ENCODE results near the gene KIF1A. TPM values are rescaled to one million over a fixed set of nuclear protein-coding genes. Genes with fewer than 3 reads are reported as not detected.

The KIF1A gene
- total and polyA plus RNA-seq, 2 of the 13 experiments (the other 11 are each of a cell fraction or from before 2014, with no cell fraction given) = 0.01 TPM; not detected in 1

DNA sequence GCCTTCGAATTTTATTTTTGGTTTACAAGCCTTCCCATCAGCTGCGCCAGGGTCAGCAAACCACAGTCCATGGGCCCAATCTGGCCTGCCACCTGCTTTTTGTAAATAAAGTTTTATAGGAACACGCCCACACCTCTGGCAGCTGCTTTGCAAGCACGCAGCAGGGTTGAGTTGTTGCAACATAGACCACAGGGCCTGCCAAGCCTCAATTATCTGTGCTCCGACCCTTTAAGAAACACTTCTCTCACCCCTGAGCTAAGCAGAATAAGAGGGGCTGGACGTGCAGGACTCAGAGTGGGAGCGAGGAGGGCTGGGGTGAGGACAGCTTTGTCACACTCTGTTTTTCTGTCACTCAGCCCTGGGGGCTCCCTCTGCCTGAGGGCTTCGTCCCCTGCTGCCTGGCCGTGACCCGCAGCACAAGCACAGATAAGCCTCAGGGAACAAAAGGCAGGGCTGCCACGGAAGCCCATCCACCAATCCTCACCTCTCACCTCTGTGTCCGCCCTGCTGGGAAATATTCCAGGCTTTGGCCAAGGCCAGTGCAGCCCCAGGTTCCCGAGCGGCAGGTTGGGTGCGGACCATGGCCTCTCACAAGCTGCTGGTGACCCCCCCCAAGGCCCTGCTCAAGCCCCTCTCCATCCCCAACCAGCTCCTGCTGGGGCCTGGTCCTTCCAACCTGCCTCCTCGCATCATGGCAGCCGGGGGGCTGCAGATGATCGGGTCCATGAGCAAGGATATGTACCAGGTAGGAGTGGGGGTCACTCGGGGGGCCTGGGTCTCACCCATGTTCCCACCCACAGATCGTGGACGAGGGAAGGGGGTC lies 48.5 kb upstream of the KIF1A start, which contains the start of gene AGXT (continued):
- no peak for TF ChIP-seq ZNF124 (CRISPR knock-in tag; IDR thresholded peaks at IDR 0.05)
- TF ChIP-seq, protein P1, sequence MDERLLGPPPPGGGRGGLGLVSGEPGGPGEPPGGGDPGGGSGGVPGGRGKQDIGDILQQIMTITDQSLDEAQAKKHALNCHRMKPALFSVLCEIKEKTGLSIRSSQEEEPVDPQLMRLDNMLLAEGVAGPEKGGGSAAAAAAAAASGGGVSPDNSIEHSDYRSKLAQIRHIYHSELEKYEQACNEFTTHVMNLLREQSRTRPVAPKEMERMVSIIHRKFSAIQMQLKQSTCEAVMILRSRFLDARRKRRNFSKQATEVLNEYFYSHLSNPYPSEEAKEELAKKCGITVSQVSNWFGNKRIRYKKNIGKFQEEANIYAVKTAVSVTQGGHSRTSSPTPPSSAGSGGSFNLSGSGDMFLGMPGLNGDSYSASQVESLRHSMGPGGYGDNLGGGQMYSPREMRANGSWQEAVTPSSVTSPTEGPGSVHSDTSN (CRISPR knock-in tag; IDR thresholded peaks at IDR 0.05) = no peak
- TF ChIP-seq, protein P2, sequence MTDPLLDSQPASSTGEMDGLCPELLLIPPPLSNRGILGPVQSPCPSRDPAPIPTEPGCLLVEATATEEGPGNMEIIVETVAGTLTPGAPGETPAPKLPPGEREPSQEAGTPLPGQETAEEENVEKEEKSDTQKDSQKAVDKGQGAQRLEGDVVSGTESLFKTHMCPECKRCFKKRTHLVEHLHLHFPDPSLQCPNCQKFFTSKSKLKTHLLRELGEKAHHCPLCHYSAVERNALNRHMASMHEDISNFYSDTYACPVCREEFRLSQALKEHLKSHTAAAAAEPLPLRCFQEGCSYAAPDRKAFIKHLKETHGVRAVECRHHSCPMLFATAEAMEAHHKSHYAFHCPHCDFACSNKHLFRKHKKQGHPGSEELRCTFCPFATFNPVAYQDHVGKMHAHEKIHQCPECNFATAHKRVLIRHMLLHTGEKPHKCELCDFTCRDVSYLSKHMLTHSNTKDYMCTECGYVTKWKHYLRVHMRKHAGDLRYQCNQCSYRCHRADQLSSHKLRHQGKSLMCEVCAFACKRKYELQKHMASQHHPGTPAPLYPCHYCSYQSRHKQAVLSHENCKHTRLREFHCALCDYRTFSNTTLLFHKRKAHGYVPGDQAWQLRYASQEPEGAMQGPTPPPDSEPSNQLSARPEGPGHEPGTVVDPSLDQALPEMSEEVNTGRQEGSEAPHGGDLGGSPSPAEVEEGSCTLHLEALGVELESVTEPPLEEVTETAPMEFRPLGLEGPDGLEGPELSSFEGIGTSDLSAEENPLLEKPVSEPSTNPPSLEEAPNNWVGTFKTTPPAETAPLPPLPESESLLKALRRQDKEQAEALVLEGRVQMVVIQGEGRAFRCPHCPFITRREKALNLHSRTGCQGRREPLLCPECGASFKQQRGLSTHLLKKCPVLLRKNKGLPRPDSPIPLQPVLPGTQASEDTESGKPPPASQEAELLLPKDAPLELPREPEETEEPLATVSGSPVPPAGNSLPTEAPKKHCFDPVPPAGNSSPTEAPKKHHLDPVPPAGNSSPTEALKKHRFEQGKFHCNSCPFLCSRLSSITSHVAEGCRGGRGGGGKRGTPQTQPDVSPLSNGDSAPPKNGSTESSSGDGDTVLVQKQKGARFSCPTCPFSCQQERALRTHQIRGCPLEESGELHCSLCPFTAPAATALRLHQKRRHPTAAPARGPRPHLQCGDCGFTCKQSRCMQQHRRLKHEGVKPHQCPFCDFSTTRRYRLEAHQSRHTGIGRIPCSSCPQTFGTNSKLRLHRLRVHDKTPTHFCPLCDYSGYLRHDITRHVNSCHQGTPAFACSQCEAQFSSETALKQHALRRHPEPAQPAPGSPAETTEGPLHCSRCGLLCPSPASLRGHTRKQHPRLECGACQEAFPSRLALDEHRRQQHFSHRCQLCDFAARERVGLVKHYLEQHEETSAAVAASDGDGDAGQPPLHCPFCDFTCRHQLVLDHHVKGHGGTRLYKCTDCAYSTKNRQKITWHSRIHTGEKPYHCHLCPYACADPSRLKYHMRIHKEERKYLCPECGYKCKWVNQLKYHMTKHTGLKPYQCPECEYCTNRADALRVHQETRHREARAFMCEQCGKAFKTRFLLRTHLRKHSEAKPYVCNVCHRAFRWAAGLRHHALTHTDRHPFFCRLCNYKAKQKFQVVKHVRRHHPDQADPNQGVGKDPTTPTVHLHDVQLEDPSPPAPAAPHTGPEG (CRISPR knock-in tag; IDR thresholded peaks at IDR 0.05) = peak; percentile 45; the same call in 1 of the 2 replicates
- no peak for TF ChIP-seq MATR3 (CRISPR knock-in tag; IDR thresholded peaks at IDR 0.05)
- TF ChIP-seq KMT2B (CRISPR knock-in tag; IDR thresholded peaks at IDR 0.05) = peak; percentile 42; the same call in 1 of the 2 replicates
- peak; percentile 92 for TF ChIP-seq NR2C2 (CRISPR knock-in tag; IDR thresholded peaks at IDR 0.05; ENCODE audit: borderline replicate concordance)
- TF ChIP-seq, protein P3, sequence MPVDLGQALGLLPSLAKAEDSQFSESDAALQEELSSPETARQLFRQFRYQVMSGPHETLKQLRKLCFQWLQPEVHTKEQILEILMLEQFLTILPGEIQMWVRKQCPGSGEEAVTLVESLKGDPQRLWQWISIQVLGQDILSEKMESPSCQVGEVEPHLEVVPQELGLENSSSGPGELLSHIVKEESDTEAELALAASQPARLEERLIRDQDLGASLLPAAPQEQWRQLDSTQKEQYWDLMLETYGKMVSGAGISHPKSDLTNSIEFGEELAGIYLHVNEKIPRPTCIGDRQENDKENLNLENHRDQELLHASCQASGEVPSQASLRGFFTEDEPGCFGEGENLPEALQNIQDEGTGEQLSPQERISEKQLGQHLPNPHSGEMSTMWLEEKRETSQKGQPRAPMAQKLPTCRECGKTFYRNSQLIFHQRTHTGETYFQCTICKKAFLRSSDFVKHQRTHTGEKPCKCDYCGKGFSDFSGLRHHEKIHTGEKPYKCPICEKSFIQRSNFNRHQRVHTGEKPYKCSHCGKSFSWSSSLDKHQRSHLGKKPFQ (CRISPR knock-in tag; IDR thresholded peaks at IDR 0.05; ENCODE audit: insufficient replicate concordance) = no peak
- TF ChIP-seq ZFX (CRISPR knock-in tag; IDR thresholded peaks at IDR 0.05; ENCODE audit: low read depth) = peak; percentile 91
- no peak for TF ChIP-seq ZBTB1 (CRISPR knock-in tag; IDR thresholded peaks at IDR 0.05; ENCODE audit: borderline replicate concordance)
- no peak for TF ChIP-seq ZNF496 (CRISPR knock-in tag; IDR thresholded peaks at IDR 0.05; ENCODE audit: insufficient replicate concordance)
- peak; percentile 59; the same call in 1 of the 2 replicates for TF ChIP-seq SRY (CRISPR knock-in tag; IDR thresholded peaks at IDR 0.05)
- no peak for TF ChIP-seq RFXANK (CRISPR knock-in tag; IDR thresholded peaks at IDR 0.05)
- TF ChIP-seq RNF2 (conservative IDR thresholded peaks at IDR 0.05; ENCODE audit: low read depth) = peak; percentile 87
- TF ChIP-seq, protein P4, sequence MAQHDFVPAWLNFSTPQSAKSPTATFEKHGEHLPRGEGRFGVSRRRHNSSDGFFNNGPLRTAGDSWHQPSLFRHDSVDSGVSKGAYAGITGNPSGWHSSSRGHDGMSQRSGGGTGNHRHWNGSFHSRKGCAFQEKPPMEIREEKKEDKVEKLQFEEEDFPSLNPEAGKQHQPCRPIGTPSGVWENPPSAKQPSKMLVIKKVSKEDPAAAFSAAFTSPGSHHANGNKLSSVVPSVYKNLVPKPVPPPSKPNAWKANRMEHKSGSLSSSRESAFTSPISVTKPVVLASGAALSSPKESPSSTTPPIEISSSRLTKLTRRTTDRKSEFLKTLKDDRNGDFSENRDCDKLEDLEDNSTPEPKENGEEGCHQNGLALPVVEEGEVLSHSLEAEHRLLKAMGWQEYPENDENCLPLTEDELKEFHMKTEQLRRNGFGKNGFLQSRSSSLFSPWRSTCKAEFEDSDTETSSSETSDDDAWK (CRISPR knock-in tag; IDR thresholded peaks at IDR 0.05) = no peak
- no peak for TF ChIP-seq SRF (IDR thresholded peaks at IDR 0.05; ENCODE audit: low read depth, low read length)
- no peak for TF ChIP-seq NCOA5 (CRISPR knock-in tag; IDR thresholded peaks at IDR 0.05)
- TF ChIP-seq, protein P5, sequence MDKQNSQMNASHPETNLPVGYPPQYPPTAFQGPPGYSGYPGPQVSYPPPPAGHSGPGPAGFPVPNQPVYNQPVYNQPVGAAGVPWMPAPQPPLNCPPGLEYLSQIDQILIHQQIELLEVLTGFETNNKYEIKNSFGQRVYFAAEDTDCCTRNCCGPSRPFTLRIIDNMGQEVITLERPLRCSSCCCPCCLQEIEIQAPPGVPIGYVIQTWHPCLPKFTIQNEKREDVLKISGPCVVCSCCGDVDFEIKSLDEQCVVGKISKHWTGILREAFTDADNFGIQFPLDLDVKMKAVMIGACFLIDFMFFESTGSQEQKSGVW (CRISPR knock-in tag; IDR thresholded peaks at IDR 0.05; ENCODE audit: borderline replicate concordance) = no peak
- peak; percentile 84; the same call in 1 of the 2 replicates for TF ChIP-seq ZNF232 (CRISPR knock-in tag; IDR thresholded peaks at IDR 0.05; ENCODE audit: borderline replicate concordance)
- peak; percentile 40; the same call in 1 of the 2 replicates for TF ChIP-seq ELF1 (CRISPR knock-in tag; IDR thresholded peaks at IDR 0.05)
